ENCODE measurements around the gene SENP3. TPM values are rescaled to one million over a fixed set of nuclear protein-coding genes. Genes with fewer than 3 reads are reported as not detected.
A peak's percentile ranks its signal among the peaks of the same experiment; 100 is the strongest.

SENP3 gene
- total and polyA plus RNA-seq, 2 of the 13 experiments (the other 11 are each of a cell fraction or from before 2014, with no cell fraction given) = 55.8 to 75.4 TPM

DNA sequence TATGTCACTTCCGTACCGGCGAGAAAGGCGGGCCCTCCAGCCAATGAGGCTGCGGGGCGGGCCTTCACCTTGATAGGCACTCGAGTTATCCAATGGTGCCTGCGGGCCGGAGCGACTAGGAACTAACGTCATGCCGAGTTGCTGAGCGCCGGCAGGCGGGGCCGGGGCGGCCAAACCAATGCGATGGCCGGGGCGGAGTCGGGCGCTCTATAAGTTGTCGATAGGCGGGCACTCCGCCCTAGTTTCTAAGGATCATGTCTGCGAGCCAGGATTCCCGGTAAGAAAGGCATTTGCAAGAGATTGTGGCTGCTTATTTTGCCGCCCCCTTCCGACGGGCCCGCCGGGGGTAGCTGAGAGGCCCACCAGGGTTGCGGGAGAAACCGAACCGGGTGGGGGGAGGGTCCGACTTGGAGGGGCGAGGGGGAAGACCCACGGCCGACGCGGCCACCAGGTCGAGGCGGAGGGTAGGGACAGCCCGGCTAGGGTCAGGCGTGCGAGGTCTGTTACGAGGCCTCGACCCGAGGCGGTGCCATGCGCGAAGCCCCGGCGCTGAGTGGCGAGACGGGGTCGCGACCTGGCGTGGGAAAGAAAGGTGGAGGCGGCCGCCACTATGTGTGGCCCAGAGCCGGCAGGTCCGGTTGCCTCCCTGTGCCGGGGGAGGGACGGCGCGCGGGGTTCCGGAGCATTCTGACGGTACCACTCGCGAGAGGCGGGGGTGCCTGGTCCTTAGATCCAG is 11.0 kb downstream of the SENP3 start (continued):
- TF ChIP-seq, protein P1, sequence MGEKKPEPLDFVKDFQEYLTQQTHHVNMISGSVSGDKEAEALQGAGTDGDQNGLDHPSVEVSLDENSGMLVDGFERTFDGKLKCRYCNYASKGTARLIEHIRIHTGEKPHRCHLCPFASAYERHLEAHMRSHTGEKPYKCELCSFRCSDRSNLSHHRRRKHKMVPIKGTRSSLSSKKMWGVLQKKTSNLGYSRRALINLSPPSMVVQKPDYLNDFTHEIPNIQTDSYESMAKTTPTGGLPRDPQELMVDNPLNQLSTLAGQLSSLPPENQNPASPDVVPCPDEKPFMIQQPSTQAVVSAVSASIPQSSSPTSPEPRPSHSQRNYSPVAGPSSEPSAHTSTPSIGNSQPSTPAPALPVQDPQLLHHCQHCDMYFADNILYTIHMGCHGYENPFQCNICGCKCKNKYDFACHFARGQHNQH (CRISPR knock-in tag; IDR thresholded peaks at IDR 0.05) = peak; percentile 14; the same call in 1 of the 2 replicates
- TF ChIP-seq MTA1 (CRISPR knock-in tag; IDR thresholded peaks at IDR 0.05; ENCODE audit: borderline replicate concordance) (no peak), ADNP (CRISPR knock-in tag; IDR thresholded peaks at IDR 0.05) (no peak), RBM39 (IDR thresholded peaks at IDR 0.05; ENCODE audit: low read depth, low read length, poor library complexity, severe bottlenecking) (peak; percentile 84), YEATS4 (CRISPR knock-in tag; IDR thresholded peaks at IDR 0.05; ENCODE audit: borderline replicate concordance) (no peak), JARID2 (CRISPR knock-in tag; IDR thresholded peaks at IDR 0.05; ENCODE audit: insufficient replicate concordance) (peak; percentile 59), NFIB (CRISPR knock-in tag; IDR thresholded peaks at IDR 0.05; ENCODE audit: borderline replicate concordance) (no peak), ZFP62 (CRISPR knock-in tag; IDR thresholded peaks at IDR 0.05) (no peak), ZNF644 (CRISPR knock-in tag; IDR thresholded peaks at IDR 0.05; ENCODE audit: low read depth) (no peak), ZNF124 (CRISPR knock-in tag; IDR thresholded peaks at IDR 0.05) (no peak; the same call in 1 of the 2 replicates), ETV5 (CRISPR knock-in tag; IDR thresholded peaks at IDR 0.05; ENCODE audit: borderline replicate concordance) (no peak), NR1H2 (CRISPR knock-in tag; IDR thresholded peaks at IDR 0.05; ENCODE audit: borderline replicate concordance, low read depth) (no peak), POLR2G (IDR thresholded peaks at IDR 0.05; ENCODE audit: low read depth, low read length) (peak; percentile 100), ZNF546 (CRISPR knock-in tag; conservative IDR thresholded peaks at IDR 0.05) (no peak), SRY (CRISPR knock-in tag; IDR thresholded peaks at IDR 0.05) (peak; percentile 77; the same call in 1 of the 2 replicates), FOXO1 (CRISPR knock-in tag; IDR thresholded peaks at IDR 0.05) (no peak), ZFYVE20 (CRISPR knock-in tag; IDR thresholded peaks at IDR 0.05; ENCODE audit: borderline replicate concordance, low read depth) (peak; percentile 56; the same call in 1 of the 2 replicates), RFX1 (IDR thresholded peaks at IDR 0.05) (peak; percentile 62; the same call in 1 of the 2 replicates)
- TF ChIP-seq, protein P2, sequence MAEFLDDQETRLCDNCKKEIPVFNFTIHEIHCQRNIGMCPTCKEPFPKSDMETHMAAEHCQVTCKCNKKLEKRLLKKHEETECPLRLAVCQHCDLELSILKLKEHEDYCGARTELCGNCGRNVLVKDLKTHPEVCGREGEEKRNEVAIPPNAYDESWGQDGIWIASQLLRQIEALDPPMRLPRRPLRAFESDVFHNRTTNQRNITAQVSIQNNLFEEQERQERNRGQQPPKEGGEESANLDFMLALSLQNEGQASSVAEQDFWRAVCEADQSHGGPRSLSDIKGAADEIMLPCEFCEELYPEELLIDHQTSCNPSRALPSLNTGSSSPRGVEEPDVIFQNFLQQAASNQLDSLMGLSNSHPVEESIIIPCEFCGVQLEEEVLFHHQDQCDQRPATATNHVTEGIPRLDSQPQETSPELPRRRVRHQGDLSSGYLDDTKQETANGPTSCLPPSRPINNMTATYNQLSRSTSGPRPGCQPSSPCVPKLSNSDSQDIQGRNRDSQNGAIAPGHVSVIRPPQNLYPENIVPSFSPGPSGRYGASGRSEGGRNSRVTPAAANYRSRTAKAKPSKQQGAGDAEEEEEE (CRISPR knock-in tag; IDR thresholded peaks at IDR 0.05; ENCODE audit: borderline replicate concordance) = no peak
- TF ChIP-seq, protein P3, sequence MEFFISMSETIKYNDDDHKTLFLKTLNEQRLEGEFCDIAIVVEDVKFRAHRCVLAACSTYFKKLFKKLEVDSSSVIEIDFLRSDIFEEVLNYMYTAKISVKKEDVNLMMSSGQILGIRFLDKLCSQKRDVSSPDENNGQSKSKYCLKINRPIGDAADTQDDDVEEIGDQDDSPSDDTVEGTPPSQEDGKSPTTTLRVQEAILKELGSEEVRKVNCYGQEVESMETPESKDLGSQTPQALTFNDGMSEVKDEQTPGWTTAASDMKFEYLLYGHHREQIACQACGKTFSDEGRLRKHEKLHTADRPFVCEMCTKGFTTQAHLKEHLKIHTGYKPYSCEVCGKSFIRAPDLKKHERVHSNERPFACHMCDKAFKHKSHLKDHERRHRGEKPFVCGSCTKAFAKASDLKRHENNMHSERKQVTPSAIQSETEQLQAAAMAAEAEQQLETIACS (CRISPR knock-in tag; IDR thresholded peaks at IDR 0.05) = no peak
- TF ChIP-seq, protein P4, sequence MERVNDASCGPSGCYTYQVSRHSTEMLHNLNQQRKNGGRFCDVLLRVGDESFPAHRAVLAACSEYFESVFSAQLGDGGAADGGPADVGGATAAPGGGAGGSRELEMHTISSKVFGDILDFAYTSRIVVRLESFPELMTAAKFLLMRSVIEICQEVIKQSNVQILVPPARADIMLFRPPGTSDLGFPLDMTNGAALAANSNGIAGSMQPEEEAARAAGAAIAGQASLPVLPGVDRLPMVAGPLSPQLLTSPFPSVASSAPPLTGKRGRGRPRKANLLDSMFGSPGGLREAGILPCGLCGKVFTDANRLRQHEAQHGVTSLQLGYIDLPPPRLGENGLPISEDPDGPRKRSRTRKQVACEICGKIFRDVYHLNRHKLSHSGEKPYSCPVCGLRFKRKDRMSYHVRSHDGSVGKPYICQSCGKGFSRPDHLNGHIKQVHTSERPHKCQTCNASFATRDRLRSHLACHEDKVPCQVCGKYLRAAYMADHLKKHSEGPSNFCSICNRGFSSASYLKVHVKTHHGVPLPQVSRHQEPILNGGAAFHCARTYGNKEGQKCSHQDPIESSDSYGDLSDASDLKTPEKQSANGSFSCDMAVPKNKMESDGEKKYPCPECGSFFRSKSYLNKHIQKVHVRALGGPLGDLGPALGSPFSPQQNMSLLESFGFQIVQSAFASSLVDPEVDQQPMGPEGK (CRISPR knock-in tag; IDR thresholded peaks at IDR 0.05) = no peak
- TF ChIP-seq, protein P5, sequence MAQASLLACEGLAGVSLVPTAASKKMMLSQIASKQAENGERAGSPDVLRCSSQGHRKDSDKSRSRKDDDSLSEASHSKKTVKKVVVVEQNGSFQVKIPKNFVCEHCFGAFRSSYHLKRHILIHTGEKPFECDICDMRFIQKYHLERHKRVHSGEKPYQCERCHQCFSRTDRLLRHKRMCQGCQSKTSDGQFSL (CRISPR knock-in tag; IDR thresholded peaks at IDR 0.05) = 0 out of 2 replicates have a peak, but pooled peaks have one; percentile 42
